ENCODE data around the gene S1PR1. TPM values are rescaled to one million over a fixed set of nuclear protein-coding genes. Genes with fewer than 3 reads are reported as not detected.

The S1PR1 gene
- total and polyA plus RNA-seq, 2 of the 13 experiments (the other 11 are each of a cell fraction or from before 2014, with no cell fraction given), result not detected

DNA sequence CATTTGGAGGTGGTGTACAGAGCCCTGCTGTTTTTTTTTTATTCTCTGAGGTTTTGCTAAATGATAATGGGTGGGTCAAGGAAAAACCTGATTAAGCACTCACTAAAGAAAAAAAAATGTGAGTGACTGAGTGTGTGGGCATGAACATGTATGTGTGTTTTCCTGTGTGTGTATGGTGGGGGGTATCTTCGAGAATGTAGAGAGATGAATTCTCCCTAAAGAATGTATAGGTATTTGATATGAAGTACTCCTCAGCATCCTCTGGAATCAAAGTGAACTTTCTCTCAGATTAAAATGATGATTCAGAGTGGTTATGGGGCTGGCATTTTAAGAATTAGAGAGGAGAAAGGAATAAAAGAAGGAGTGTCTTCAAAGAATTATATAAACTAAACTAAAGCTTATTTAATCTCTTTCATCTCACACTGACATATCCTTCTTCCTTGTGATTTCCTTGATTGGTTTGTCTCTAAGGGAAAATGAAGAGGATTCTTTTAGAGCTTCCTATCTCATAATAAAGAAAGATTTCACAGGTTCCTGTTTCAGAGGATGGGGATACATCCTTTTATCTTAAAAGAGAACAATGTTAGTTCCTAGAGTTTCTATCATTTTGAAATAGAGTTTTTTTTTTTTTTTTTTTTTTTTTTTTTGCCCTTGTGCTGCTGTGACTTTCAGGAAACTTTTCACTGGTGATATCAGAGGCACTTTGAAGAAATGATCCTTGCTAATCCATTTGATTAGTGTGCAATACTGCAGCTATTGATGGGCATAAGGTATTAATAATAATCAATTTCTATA, 23.9 kb downstream of the S1PR1 start:
- in situ Hi-C loops (cut with HindIII; ENCODE audit: extremely low pct_ligation_motif_present, low pct_unique_long_range_greater_than_20kb), result no loop called here
- ChIA-PET POLR2A (no interaction called here), CTCF (ENCODE audit: low intra/inter-chr PET ratio, low total read pairs) (no interaction called here)
- no peak overlapping the region for H3K27ac ChIP-seq (ENCODE audit: extremely low read length, insufficient read depth, low read length)
- H3K36me3 ChIP-seq (replicated peaks in 1 of 2; ENCODE audit: control insufficient read depth in 1 of 2, insufficient read depth in 2 of 2, low read length in 2 of 2), result no peaks in the 10 kb centered on the region
- no peaks in the 10 kb centered on the region for H3K9me3 ChIP-seq (ENCODE audit: low read length)
- DNase-seq (ENCODE audit: low spot score), result no peak
- no peak overlapping the region for H3K4me3 ChIP-seq (replicated peaks in 1 of 3; ENCODE audit: insufficient read depth in 1 of 3, low read depth in 2 of 3, low read length in 3 of 3)
- no TSS peak for BruUV-seq (replicated peaks)
- H3K4me1 ChIP-seq (ENCODE audit: insufficient read depth, low read length), result peaks cover 36% of the 10 kb centered on the region
- TF ChIP-seq STAG1 (CRISPR knock-in tag; IDR thresholded peaks at IDR 0.05) (no peak), SOX6 (IDR thresholded peaks at IDR 0.05) (no peak), SOX6 (CRISPR knock-in tag; IDR thresholded peaks at IDR 0.05) (no peak)
- no peaks in the 10 kb centered on the region for H4K20me1 ChIP-seq (ENCODE audit: insufficient read depth, low read length)
- H3K4me2 ChIP-seq (ENCODE audit: low read depth, low read length), result no peak overlapping the region
- no peaks in the 10 kb centered on the region for H3K79me2 ChIP-seq (ENCODE audit: insufficient read depth, low read length)
- no peak for ATAC-seq
- FAIRE-seq, result no peak
- no peak overlapping the region for H2AFZ ChIP-seq (ENCODE audit: low read length)
- no peaks in the 10 kb centered on the region for H3K27me3 ChIP-seq (ENCODE audit: control insufficient read depth in 1 of 2, insufficient read depth in 2 of 2, low read length in 2 of 2)
- no peak overlapping the region for H3K9ac ChIP-seq (ENCODE audit: insufficient read depth, low read depth, low read length)
- WGBS (ENCODE audit: low lambda C conversion rate), result 86% methylated on average over 1 of the region's 1 CpG
- intact Hi-C loops (cut with micrococcal nuclease; ENCODE audit: unreplicated experiment), result no loop called here

DNA sequence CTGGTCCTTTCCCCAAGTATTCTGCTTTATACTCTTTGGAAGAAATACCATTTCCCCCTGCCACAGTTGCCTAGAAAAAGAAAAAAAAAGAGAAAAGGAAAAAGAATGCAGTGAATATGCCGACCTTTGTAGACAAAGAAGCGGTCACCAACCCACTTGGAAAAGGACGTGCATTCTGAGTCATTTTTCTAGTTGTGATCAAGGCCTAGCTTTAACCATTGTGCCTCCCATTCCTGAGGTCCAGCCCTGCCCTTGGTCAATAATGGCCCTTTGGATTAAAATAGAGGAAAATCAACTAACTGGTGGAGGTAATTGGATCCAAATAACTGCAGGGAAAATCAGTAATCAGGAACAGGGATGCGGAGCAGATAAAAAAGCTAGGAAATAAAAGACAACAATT, 24.8 kb downstream of the S1PR1 start:
- ATAC-seq (no peak), DNase-seq (ENCODE audit: low spot score) (no peak), FAIRE-seq (no peak)
- intact Hi-C loops (cut with micrococcal nuclease; ENCODE audit: unreplicated experiment) (no loop called here), in situ Hi-C loops (cut with HindIII; ENCODE audit: extremely low pct_ligation_motif_present, low pct_unique_long_range_greater_than_20kb) (no loop called here)
- Histone ChIP-seq H2AFZ (ENCODE audit: low read length) (no peak overlapping the region), H3K36me3 (replicated peaks in 1 of 2; ENCODE audit: control insufficient read depth in 1 of 2, insufficient read depth in 2 of 2, low read length in 2 of 2) (no peaks in the 10 kb centered on the region), H3K4me3 (replicated peaks in 1 of 3; ENCODE audit: insufficient read depth in 1 of 3, low read depth in 2 of 3, low read length in 3 of 3) (no peak overlapping the region), H3K9me3 (ENCODE audit: low read length) (no peaks in the 10 kb centered on the region), H3K79me2 (ENCODE audit: insufficient read depth, low read length) (no peaks in the 10 kb centered on the region), H4K20me1 (ENCODE audit: insufficient read depth, low read length) (no peaks in the 10 kb centered on the region), H3K4me2 (ENCODE audit: low read depth, low read length) (no peak overlapping the region), H3K27me3 (ENCODE audit: control insufficient read depth in 1 of 2, insufficient read depth in 2 of 2, low read length in 2 of 2) (no peaks in the 10 kb centered on the region), H3K4me1 (ENCODE audit: insufficient read depth, low read length) (peaks cover 36% of the 10 kb centered on the region), H3K9ac (ENCODE audit: insufficient read depth, low read depth, low read length) (no peak overlapping the region), H3K27ac (ENCODE audit: extremely low read length, insufficient read depth, low read length) (no peak overlapping the region)
- ChIA-PET POLR2A (no interaction called here), CTCF (ENCODE audit: low intra/inter-chr PET ratio, low total read pairs) (no interaction called here)
- 84% methylated on average over 4 of the region's 4 CpGs for WGBS (ENCODE audit: low lambda C conversion rate)
- TF ChIP-seq TBP (CRISPR knock-in tag; IDR thresholded peaks at IDR 0.05) (no peak), SRSF9 (IDR thresholded peaks at IDR 0.05; ENCODE audit: borderline replicate concordance, insufficient read depth, low read depth, low read length, poor library complexity, severe bottlenecking) (no peak), TSC22D2 (CRISPR knock-in tag; IDR thresholded peaks at IDR 0.05; ENCODE audit: borderline replicate concordance) (no peak), ADNP (CRISPR knock-in tag; IDR thresholded peaks at IDR 0.05) (no peak), ZNF7 (CRISPR knock-in tag; IDR thresholded peaks at IDR 0.05) (no peak), ZNF34 (CRISPR knock-in tag; IDR thresholded peaks at IDR 0.05; ENCODE audit: borderline replicate concordance) (no peak), ZNF607 (CRISPR knock-in tag; IDR thresholded peaks at IDR 0.05; ENCODE audit: borderline replicate concordance) (no peak)
- TF ChIP-seq, protein P1, sequence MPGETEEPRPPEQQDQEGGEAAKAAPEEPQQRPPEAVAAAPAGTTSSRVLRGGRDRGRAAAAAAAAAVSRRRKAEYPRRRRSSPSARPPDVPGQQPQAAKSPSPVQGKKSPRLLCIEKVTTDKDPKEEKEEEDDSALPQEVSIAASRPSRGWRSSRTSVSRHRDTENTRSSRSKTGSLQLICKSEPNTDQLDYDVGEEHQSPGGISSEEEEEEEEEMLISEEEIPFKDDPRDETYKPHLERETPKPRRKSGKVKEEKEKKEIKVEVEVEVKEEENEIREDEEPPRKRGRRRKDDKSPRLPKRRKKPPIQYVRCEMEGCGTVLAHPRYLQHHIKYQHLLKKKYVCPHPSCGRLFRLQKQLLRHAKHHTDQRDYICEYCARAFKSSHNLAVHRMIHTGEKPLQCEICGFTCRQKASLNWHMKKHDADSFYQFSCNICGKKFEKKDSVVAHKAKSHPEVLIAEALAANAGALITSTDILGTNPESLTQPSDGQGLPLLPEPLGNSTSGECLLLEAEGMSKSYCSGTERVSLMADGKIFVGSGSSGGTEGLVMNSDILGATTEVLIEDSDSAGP (CRISPR knock-in tag; IDR thresholded peaks at IDR 0.05; ENCODE audit: borderline replicate concordance), result no peak
- TF ChIP-seq, protein P2, sequence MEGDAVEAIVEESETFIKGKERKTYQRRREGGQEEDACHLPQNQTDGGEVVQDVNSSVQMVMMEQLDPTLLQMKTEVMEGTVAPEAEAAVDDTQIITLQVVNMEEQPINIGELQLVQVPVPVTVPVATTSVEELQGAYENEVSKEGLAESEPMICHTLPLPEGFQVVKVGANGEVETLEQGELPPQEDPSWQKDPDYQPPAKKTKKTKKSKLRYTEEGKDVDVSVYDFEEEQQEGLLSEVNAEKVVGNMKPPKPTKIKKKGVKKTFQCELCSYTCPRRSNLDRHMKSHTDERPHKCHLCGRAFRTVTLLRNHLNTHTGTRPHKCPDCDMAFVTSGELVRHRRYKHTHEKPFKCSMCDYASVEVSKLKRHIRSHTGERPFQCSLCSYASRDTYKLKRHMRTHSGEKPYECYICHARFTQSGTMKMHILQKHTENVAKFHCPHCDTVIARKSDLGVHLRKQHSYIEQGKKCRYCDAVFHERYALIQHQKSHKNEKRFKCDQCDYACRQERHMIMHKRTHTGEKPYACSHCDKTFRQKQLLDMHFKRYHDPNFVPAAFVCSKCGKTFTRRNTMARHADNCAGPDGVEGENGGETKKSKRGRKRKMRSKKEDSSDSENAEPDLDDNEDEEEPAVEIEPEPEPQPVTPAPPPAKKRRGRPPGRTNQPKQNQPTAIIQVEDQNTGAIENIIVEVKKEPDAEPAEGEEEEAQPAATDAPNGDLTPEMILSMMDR (CRISPR knock-in tag; IDR thresholded peaks at IDR 0.05), result no peak
- no TSS peak for BruUV-seq (replicated peaks)
